GM12864 (cell line): Measurements from ENCODE around the gene CD28.

Source experiments
- DNase-seq: peaks from one replicate; pipeline ENCODE4 v3.0.0-alpha.2; 2011; ENCODE audit warnings: low read depth
- H3K4me3 ChIP-seq: 2 replicates; pipeline ENCODE4 v1.5.1; 2011; ENCODE audit warnings: mild to moderate bottlenecking, low read depth, low read length, control low read depth
- TF ChIP-seq, protein P1 (sequence below): IDR thresholded peaks from 2 replicates; pipeline ENCODE4 v1.5.1; 2011; ENCODE audit warnings: low read depth, mild to moderate bottlenecking, moderate library complexity, low read length, control low read depth, inconsistent platforms; ENCODE audit errors: missing control alignments

The CD28 gene

DNA sequence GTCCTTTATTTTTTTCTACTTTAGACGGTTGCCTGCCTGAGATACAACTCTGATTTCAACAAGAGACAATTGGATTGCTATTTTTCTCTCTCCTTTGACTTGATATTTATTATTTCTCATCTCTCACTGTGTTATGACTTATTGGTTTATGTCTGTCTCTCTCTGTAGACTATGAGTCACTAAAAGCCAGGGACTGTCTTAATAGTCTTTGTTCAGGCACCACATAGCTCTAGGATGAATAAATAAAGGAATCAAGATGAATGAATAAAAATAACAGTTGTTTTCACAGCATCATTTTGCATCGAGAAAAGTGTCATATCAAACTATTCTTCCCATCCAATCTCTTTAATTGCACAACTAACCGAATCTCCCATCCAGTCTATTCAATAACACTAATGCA, 31.4 kb upstream of the CD28 start:
- no peak for DNase-seq
- TF ChIP-seq, protein P1, sequence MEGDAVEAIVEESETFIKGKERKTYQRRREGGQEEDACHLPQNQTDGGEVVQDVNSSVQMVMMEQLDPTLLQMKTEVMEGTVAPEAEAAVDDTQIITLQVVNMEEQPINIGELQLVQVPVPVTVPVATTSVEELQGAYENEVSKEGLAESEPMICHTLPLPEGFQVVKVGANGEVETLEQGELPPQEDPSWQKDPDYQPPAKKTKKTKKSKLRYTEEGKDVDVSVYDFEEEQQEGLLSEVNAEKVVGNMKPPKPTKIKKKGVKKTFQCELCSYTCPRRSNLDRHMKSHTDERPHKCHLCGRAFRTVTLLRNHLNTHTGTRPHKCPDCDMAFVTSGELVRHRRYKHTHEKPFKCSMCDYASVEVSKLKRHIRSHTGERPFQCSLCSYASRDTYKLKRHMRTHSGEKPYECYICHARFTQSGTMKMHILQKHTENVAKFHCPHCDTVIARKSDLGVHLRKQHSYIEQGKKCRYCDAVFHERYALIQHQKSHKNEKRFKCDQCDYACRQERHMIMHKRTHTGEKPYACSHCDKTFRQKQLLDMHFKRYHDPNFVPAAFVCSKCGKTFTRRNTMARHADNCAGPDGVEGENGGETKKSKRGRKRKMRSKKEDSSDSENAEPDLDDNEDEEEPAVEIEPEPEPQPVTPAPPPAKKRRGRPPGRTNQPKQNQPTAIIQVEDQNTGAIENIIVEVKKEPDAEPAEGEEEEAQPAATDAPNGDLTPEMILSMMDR, result no peak
- H3K4me3 ChIP-seq, result no peak overlapping the region

DNA sequence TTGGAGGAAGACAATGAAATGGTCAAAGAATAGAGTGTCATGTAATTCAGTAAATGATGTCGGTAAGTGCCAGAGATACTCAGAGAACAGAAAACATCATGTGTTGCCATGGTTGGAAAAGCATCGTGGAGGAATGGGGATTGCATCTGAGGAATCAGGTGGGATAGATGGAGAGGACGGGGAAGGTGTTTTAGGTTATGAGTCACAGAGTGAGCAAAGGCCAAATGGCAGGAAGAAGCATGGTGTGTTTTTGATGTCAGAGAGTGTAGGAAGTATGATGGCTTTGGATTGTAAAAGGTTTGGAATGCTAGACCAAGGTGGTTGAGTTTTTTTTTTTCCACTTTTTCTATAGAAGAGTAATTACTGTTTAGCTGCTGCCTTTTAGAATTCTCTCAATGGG, 27.5 kb upstream of the CD28 start:
- H3K4me3 ChIP-seq, result no peak overlapping the region
- TF ChIP-seq, protein P1, result no peak
- DNase-seq, result no peak

DNA sequence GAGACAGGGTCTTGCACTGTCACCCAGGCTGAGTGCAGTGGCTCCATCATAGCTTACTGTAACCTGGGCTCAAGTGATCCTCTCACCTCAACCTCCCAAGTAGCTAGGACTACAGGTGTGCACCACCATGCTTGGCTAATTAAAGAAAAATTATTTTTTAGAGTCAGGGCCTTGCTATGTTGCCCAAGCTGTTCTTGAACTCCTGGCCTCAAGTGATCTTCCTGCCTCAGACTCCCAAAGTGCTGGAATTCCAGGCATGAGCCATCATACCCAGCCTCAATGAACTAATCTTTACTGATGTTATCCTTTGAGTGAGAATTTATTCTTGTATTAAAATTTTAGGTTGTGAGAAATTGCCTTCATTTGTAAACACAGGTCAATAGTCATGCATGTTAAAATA, 27.0 kb upstream of the CD28 start:
- TF ChIP-seq, protein P1, result no peak
- DNase-seq, result no peak
- H3K4me3 ChIP-seq, result no peak overlapping the region

DNA sequence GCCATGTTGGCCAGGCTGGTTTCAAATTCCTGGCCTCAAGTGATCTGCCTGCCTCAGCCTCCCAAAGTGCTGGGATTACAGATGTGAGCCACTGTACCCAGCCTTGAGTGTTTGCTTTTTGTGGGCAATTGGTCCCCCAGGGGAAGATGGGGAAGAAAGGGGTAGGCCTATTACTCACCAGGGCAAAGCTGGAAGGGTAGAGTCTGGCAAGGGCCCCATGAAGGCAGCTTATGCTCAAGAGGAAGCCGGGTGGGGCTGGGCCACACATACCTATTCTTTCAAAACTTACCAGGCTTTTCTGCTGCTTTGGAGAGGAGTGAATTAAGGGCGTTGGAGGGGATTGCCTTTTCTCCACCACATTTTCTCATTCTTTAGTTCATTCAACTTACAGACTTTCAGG, 24.5 kb upstream of the CD28 start:
- H3K4me3 ChIP-seq, result no peak overlapping the region
- DNase-seq, result no peak
- TF ChIP-seq, protein P1, result no peak

DNA sequence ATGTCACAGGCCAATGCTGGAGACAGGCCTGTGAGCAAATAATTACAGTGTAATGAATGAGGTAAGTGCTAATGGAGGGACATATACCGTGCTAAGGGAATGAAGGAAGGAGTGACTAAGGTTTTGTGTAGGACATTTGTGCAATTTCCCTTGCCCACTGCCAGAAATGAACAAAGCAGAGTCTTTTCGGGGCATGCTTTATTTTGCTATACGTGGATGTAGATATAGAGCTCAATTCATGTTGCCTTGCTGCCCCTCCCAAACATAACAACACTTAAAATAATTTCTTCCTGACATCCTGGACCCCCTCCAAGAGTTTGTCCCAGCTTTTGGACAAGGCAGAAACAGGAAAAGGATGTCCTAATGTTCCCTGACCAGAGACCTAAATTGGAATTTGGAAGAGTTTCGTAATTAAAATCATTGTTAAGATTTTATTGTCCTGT, 23.7 kb upstream of the CD28 start:
- H3K4me3 ChIP-seq, result no peak overlapping the region
- TF ChIP-seq, protein P1, result no peak
- no peak for DNase-seq

DNA sequence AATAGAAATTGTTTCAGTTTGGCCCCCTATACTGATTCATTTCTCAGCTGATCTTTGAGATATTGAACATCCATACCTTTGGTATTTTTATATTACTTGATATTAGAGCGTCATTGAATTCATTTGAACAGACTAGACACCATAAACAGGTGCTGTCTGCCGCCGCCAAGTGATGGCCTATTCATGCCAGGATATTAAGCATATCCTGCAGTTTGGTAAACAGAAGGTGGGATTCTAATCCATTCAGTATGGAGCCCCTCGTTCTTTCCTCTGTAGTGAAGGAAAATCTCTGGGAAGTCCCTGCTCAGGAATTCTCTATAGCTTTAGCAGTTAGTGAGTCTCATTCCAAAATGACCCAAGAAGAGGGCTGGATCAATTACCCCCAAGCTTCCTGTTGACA, 23.0 kb upstream of the CD28 start:
- H3K4me3 ChIP-seq, result no peak overlapping the region
- DNase-seq, result no peak
- TF ChIP-seq, protein P1, result no peak

DNA sequence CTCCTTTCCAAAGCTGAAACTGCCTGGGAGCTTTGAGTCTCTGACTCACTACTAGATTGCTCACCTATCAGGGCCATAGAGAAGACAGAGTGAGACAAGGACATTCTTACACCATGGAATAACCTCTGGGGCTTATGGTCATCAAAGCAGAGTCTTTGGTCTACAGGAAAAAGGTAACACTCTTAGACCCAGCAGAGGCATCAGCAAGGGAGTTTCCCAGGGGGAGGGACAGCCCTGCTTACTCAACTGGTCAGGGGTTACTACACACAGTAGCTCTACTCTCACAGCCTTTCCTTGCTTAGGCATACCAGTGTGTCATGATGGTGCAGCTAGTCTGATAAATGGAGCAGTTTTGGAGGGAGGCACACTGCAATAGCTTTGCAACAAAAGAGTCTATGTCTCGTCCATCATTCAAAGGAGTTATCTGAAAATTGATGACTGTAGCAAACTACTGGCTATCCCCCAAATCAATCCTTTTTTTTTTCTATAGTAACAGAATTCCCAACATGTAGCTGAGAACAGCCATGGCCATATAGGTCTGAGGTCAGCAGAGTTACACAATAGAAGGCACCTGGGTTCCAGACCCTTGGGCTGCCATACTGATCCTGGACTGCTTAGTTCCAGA, 22.4 kb upstream of the CD28 start:
- no peak for DNase-seq
- TF ChIP-seq, protein P1, result no peak

More for the DNA sequence above, 22.4 kb upstream of the CD28 start:
- no peak overlapping the region for H3K4me3 ChIP-seq
